Measurements from ENCODE around the gene GLP1R. TPM values are rescaled to one million over a fixed set of nuclear protein-coding genes. Genes with fewer than 3 reads are reported as not detected.

Gene GLP1R
- polyA plus RNA-seq, 1 donor (not counting 4 experiments of a cell fraction or from before 2014, with no cell fraction given), result not detected

GRCh38 chr6:39055661-39056060 is 7.1 kb downstream of the GLP1R start:
- Histone ChIP-seq H3K79me2 (ENCODE audit: control insufficient read depth, insufficient read depth, low read length) (no peaks in the 10 kb centered on the region), H3K27ac (ENCODE audit: control insufficient read depth, insufficient read depth, low read length) (no peak overlapping the region), H3K9me1 (ENCODE audit: control insufficient read depth, extremely low read depth, insufficient read depth, low read length) (no peaks in the 10 kb centered on the region), H3K9ac (ENCODE audit: control insufficient read depth, extremely low read depth, insufficient read depth, low read length) (no peak overlapping the region), H3K4me2 (ENCODE audit: control insufficient read depth, extremely low read depth, insufficient read depth, low read depth, low read length) (no peak overlapping the region), H3K4me1 (ENCODE audit: control insufficient read depth, extremely low read depth, insufficient read depth, low read length) (peaks cover 14% of the 10 kb centered on the region), H3K27me3 (ENCODE audit: control insufficient read depth, extremely low read depth, insufficient read depth, low read length) (peaks cover 23% of the 10 kb centered on the region), H4K20me1 (ENCODE audit: control insufficient read depth, extremely low read depth, insufficient read depth, low read length) (no peaks in the 10 kb centered on the region), H3K36me3 (ENCODE audit: control insufficient read depth in 2 of 2, extremely low read depth in 1 of 2, insufficient read depth in 2 of 2, low read length in 2 of 2) (no peaks in the 10 kb centered on the region), H3K9me3 (ENCODE audit: control insufficient read depth, low read depth, low read length) (no peaks in the 10 kb centered on the region), H3K4me3 (ENCODE audit: control insufficient read depth in 2 of 3, extremely low read depth in 1 of 3, insufficient read depth in 2 of 3, low read depth in 1 of 3, low read length in 3 of 3) (no peak overlapping the region), H2AFZ (ENCODE audit: control insufficient read depth, low read length) (no peak overlapping the region)
- TF ChIP-seq EZH2 (IDR thresholded peaks at IDR 0.05; ENCODE audit: low read length), result no peak
- TF ChIP-seq CTCF (optimal IDR thresholded peaks at IDR 0.05 in 1 of 3, IDR thresholded peaks at IDR 0.05 in 1 of 3, conservative IDR thresholded peaks at IDR 0.05 in 1 of 3; ENCODE audit: extremely low read depth in 1 of 3, insufficient read depth in 2 of 3, low read length in 3 of 3), result no peak
- FAIRE-seq (no peak), DNase-seq (ENCODE audit: low read depth, low spot score) (no peak)
- dilution Hi-C loops (cut with MboI; ENCODE audit: extremely low pct_ligation_motif_present, low sequenced_read_pairs), result no loop called here

DNA sequence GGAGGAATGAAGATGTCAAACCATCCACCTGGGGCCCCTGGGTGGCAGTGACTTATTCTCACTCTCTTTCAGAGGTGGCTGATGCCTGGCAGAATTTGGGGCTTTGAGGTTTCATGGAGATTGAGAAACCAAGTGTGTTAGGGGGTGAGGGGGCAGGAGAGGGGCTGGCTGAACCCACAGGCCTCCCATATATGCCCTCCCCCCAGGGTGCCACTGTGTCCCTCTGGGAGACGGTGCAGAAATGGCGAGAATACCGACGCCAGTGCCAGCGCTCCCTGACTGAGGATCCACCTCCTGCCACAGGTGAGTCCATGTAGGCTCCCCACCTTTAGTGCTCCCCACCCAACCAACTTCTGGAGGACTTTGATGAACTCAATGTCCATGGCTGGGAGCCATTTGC is 7.6 kb downstream of the GLP1R start:
- Histone ChIP-seq H3K9ac (ENCODE audit: control insufficient read depth, extremely low read depth, insufficient read depth, low read length) (no peak overlapping the region), H3K27ac (ENCODE audit: control insufficient read depth, insufficient read depth, low read length) (no peak overlapping the region), H3K4me1 (ENCODE audit: control insufficient read depth, extremely low read depth, insufficient read depth, low read length) (peaks cover 9% of the 10 kb centered on the region), H2AFZ (ENCODE audit: control insufficient read depth, low read length) (no peak overlapping the region), H3K9me3 (ENCODE audit: control insufficient read depth, low read depth, low read length) (no peaks in the 10 kb centered on the region), H3K27me3 (ENCODE audit: control insufficient read depth, extremely low read depth, insufficient read depth, low read length) (peaks cover 28% of the 10 kb centered on the region), H3K36me3 (ENCODE audit: control insufficient read depth in 2 of 2, extremely low read depth in 1 of 2, insufficient read depth in 2 of 2, low read length in 2 of 2) (no peaks in the 10 kb centered on the region), H4K20me1 (ENCODE audit: control insufficient read depth, extremely low read depth, insufficient read depth, low read length) (no peaks in the 10 kb centered on the region), H3K4me3 (ENCODE audit: control insufficient read depth in 2 of 3, extremely low read depth in 1 of 3, insufficient read depth in 2 of 3, low read depth in 1 of 3, low read length in 3 of 3) (no peak overlapping the region), H3K9me1 (ENCODE audit: control insufficient read depth, extremely low read depth, insufficient read depth, low read length) (no peaks in the 10 kb centered on the region), H3K79me2 (ENCODE audit: control insufficient read depth, insufficient read depth, low read length) (no peaks in the 10 kb centered on the region), H3K4me2 (ENCODE audit: control insufficient read depth, extremely low read depth, insufficient read depth, low read depth, low read length) (no peak overlapping the region)
- DNase-seq (ENCODE audit: low read depth, low spot score), result no peak
- dilution Hi-C loops (cut with MboI; ENCODE audit: extremely low pct_ligation_motif_present, low sequenced_read_pairs), result no loop called here
- no peak for TF ChIP-seq CTCF (optimal IDR thresholded peaks at IDR 0.05 in 1 of 3, IDR thresholded peaks at IDR 0.05 in 1 of 3, conservative IDR thresholded peaks at IDR 0.05 in 1 of 3; ENCODE audit: extremely low read depth in 1 of 3, insufficient read depth in 2 of 3, low read length in 3 of 3)
- TF ChIP-seq EZH2 (IDR thresholded peaks at IDR 0.05; ENCODE audit: low read length), result no peak
- no peak for FAIRE-seq

Measured in keratinocyte (primary cell).